Nephron progenitor cell (in vitro differentiated cells): Measurements from ENCODE around the gene CEP112.

Experiments
- DNase-seq: peaks from one replicate; pipeline ENCODE4 v3.0.0; 2021
- H3K27ac Mint-ChIP-seq: 2 replicates; pipeline ENCODE4 v1.8.0; 2021; ENCODE audit warnings: mild to moderate bottlenecking, moderate library complexity, mixed read lengths
- H3K27me3 Mint-ChIP-seq: 2 replicates; pipeline ENCODE4 v1.8.0; 2021; ENCODE audit warnings: mild to moderate bottlenecking, low read depth, mixed read lengths; ENCODE audit not compliant: poor library complexity
- H3K36me3 Mint-ChIP-seq: 2 replicates; pipeline ENCODE4 v1.8.0; 2021; ENCODE audit warnings: low read depth, mixed read lengths
- H3K4me1 Mint-ChIP-seq: 2 replicates; pipeline ENCODE4 v1.8.0; 2021; ENCODE audit warnings: mixed read lengths
- H3K4me3 Mint-ChIP-seq: 2 replicates; pipeline ENCODE4 v1.8.0; 2021; ENCODE audit warnings: mild to moderate bottlenecking, moderate library complexity, mixed read lengths
- H3K9me3 Mint-ChIP-seq: 2 replicates; pipeline ENCODE4 v1.8.0; 2021; ENCODE audit warnings: mild to moderate bottlenecking, moderate library complexity, mixed read lengths
- CTCF ChIP-seq: fragments of 200-600 bp; sonication (generic); IDR thresholded peaks from 2 replicates; pipeline ENCODE4 v1.5.0; 2021; ENCODE audit warnings: antibody characterized with exemption

Gene CEP112

GRCh38 chr17:65699459-65699858 is 492.5 kb downstream of the CEP112 start:
- Mint-ChIP-seq H3K9me3 (no peaks in the 10 kb centered on the region), H3K36me3 (peaks cover 23% of the 10 kb centered on the region), H3K27me3 (peaks cover 3% of the 10 kb centered on the region), H3K4me3 (no peak overlapping the region), H3K27ac (peak overlapping the region; percentile 21), H3K4me1 (peaks cover 55% of the 10 kb centered on the region)
- no peak for DNase-seq
- no peak for TF ChIP-seq CTCF

- Mint-ChIP-seq H3K27ac (peak overlapping the region; percentile 96), H3K4me1 (peaks cover 55% of the 10 kb centered on the region), H3K9me3 (no peaks in the 10 kb centered on the region), H3K4me3 (peak overlapping the region; percentile 84), H3K36me3 (peaks cover 14% of the 10 kb centered on the region), H3K27me3 (no peaks in the 10 kb centered on the region)
- TF ChIP-seq CTCF = no peak
- DNase-seq = no peak
Observed at GRCh38 chr17:65698381-65699061, 493.4 kb downstream of the CEP112 start.

GRCh38 chr17:65697661-65698060 is 494.3 kb downstream of the CEP112 start:
- H3K4me3 Mint-ChIP-seq = peak overlapping the region; percentile 84
- no peak for DNase-seq
- H3K27ac Mint-ChIP-seq = peak overlapping the region; percentile 96
- H3K36me3 Mint-ChIP-seq = peaks cover 12% of the 10 kb centered on the region
- peaks cover 60% of the 10 kb centered on the region for H3K4me1 Mint-ChIP-seq
- H3K9me3 Mint-ChIP-seq = no peaks in the 10 kb centered on the region
- H3K27me3 Mint-ChIP-seq = no peaks in the 10 kb centered on the region
- no peak for TF ChIP-seq CTCF

- Mint-ChIP-seq H3K9me3 (no peaks in the 10 kb centered on the region), H3K4me1 (peaks cover 61% of the 10 kb centered on the region), H3K36me3 (peaks cover 5% of the 10 kb centered on the region), H3K4me3 (peak overlapping the region; percentile 84), H3K27ac (no peak overlapping the region), H3K27me3 (no peaks in the 10 kb centered on the region)
- TF ChIP-seq CTCF = no peak
- no peak for DNase-seq
Observed at GRCh38 chr17:65696739-65697394, 495.1 kb downstream of the CEP112 start.

GRCh38 chr17:65694601-65695000 is 497.3 kb downstream of the CEP112 start:
- no peaks in the 10 kb centered on the region for H3K36me3 Mint-ChIP-seq

More at GRCh38 chr17:65694601-65695000, 497.3 kb downstream of the CEP112 start:
- peaks cover 75% of the 10 kb centered on the region for H3K4me1 Mint-ChIP-seq
- no peaks in the 10 kb centered on the region for H3K9me3 Mint-ChIP-seq
- no peaks in the 10 kb centered on the region for H3K27me3 Mint-ChIP-seq
- no peak overlapping the region for H3K27ac Mint-ChIP-seq
- H3K4me3 Mint-ChIP-seq = no peak overlapping the region
- no peak for DNase-seq
- no peak for TF ChIP-seq CTCF
